ENCODE measurements around the gene TBRG4.

The TBRG4 gene

GRCh38 chr7:45092100-45092930, 19.2 kb downstream of the TBRG4 start:
- Mint-ChIP-seq H3K36me3 (ENCODE audit: insufficient read depth) (peaks cover 2% of the 10 kb centered on the region), H3K9me3 (peaks cover 5% of the 10 kb centered on the region), H3K27ac (ENCODE audit: low read depth) (no peak overlapping the region), H3K4me1 (no peaks in the 10 kb centered on the region), H3K4me3 (no peak overlapping the region), H3K27me3 (peaks cover 10% of the 10 kb centered on the region)
- no peak for ATAC-seq (replicated peaks; ENCODE audit: extremely low read depth, poor library complexity, severe bottlenecking)
- no peak for DNase-seq (ENCODE audit: low spot score in 2 of 2)

- peaks cover 10% of the 10 kb centered on the region for H3K27me3 Mint-ChIP-seq
- H3K4me1 Mint-ChIP-seq: no peaks in the 10 kb centered on the region
- peaks cover 2% of the 10 kb centered on the region for H3K36me3 Mint-ChIP-seq (ENCODE audit: insufficient read depth)
- DNase-seq (ENCODE audit: low spot score in 2 of 2) (peak; percentile 37 to 55), ATAC-seq (replicated peaks; ENCODE audit: extremely low read depth, poor library complexity, severe bottlenecking) (peak; percentile 57)
- H3K27ac Mint-ChIP-seq (ENCODE audit: low read depth): peak overlapping the region; percentile 79
- peak overlapping the region; percentile 74 for H3K4me3 Mint-ChIP-seq
- H3K9me3 Mint-ChIP-seq: peaks cover 5% of the 10 kb centered on the region
These were observed 22.1 kb downstream of the TBRG4 start for GRCh38 chr7:45089341-45089891.

DNA sequence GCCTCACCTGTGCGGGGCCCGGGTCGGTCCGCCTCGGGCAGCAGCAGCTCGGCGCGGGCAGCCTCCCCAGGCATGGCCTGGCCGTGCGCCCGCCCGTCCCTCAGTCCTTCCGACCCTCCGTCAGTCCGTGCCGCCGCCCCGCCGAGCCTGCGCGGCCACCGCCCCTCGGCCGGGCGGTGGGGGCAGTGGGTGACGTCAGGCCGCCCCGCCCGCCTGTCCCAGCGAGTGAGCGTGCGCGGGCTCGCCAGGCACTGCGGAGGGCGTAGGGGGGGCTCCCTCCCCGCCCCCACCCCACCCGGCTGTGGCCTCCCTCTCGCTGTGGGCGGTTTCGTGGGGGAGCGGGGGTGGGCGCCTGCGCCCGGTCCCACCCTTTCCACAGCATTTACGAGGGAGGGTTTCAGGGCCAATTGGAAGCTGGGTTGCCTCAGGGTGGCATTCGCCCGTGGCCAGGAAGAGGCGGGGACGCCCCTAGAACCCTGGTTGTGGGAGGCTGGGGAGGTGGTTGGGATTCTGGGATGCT, 22.6 kb downstream of the TBRG4 start, which contains the start of gene NACAD:
TSS of gene NACAD (minus strand) at position 149 of the 520 bp plus-strand sequence. CDS start at position 74, 75 bp downstream.
- no peak for DNase-seq (ENCODE audit: low spot score in 2 of 2)
- H3K27ac Mint-ChIP-seq (ENCODE audit: low read depth): peak within 1 kb of the TSS; percentile 79
- peak; percentile 35 for ATAC-seq (replicated peaks; ENCODE audit: extremely low read depth, poor library complexity, severe bottlenecking)
- peaks cover 10% of the 10 kb centered on the region for H3K27me3 Mint-ChIP-seq
- H3K9me3 Mint-ChIP-seq: peaks cover 4% of the 10 kb centered on the region
- peak within 1 kb of the TSS; percentile 74 for H3K4me3 Mint-ChIP-seq
- H3K4me1 Mint-ChIP-seq: no peaks in the 10 kb centered on the region
- H3K36me3 Mint-ChIP-seq (ENCODE audit: insufficient read depth): peaks cover 2% of the 10 kb centered on the region

- Mint-ChIP-seq H3K9me3 (no peaks in the 10 kb centered on the region), H3K27me3 (peaks cover 10% of the 10 kb centered on the region), H3K27ac (ENCODE audit: low read depth) (no peak overlapping the region), H3K4me1 (no peaks in the 10 kb centered on the region), H3K36me3 (ENCODE audit: insufficient read depth) (peaks cover 2% of the 10 kb centered on the region), H3K4me3 (peak overlapping the region; percentile 38)
- ATAC-seq (replicated peaks; ENCODE audit: extremely low read depth, poor library complexity, severe bottlenecking) (no peak), DNase-seq (ENCODE audit: low spot score in 2 of 2) (no peak)
These were observed 23.3 kb downstream of the TBRG4 start for GRCh38 chr7:45088146-45088701.

- H3K27ac Mint-ChIP-seq (ENCODE audit: low read depth): no peak overlapping the region
- H3K4me1 Mint-ChIP-seq: no peaks in the 10 kb centered on the region
- no peak for ATAC-seq (replicated peaks; ENCODE audit: extremely low read depth, poor library complexity, severe bottlenecking)
- H3K9me3 Mint-ChIP-seq: no peaks in the 10 kb centered on the region
- peaks cover 2% of the 10 kb centered on the region for H3K36me3 Mint-ChIP-seq (ENCODE audit: insufficient read depth)
- H3K27me3 Mint-ChIP-seq: peaks cover 10% of the 10 kb centered on the region
- DNase-seq (ENCODE audit: low spot score in 2 of 2): no peak
- H3K4me3 Mint-ChIP-seq: peak overlapping the region; percentile 38
These were observed 24.0 kb downstream of the TBRG4 start for GRCh38 chr7:45087301-45088145.

DNA sequence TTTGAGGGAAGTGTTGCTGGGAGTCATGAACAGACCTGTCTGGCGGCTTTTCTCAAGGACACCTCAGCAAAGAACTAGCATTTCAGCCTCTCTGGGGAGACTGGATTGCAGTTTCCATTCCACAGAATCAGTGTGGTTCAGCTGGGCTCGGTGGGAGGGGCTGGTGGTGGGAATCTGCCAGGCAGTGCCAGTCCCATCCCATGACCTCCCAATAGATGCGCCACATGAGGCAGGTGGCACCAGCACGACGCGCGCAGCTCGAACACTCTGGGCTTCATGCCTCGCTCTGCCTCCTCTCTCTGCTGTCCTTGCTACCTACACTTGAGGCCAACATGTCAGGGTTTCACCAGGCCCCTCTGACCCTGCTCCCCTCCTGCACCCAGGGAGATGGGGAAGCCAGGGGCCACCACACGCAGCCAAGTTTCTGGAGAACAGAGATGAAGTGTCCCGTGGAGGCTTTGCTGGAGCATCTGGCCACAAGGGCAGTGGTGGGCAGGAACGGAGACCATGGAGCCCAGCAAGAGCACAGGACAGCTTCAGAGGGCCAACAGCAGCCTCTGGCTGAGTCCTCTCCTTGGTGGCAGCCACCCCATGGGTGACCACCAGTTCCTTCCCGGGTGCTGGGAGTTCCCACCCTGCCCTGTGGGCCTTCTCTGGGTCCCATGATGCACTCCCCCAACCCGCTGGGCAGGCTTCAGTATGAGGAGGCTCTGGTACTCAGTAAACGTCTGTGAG, 25.0 kb downstream of the TBRG4 start:
- Mint-ChIP-seq H3K4me3 (no peak overlapping the region), H3K27me3 (peaks cover 10% of the 10 kb centered on the region), H3K36me3 (ENCODE audit: insufficient read depth) (peaks cover 2% of the 10 kb centered on the region), H3K9me3 (no peaks in the 10 kb centered on the region), H3K27ac (ENCODE audit: low read depth) (no peak overlapping the region), H3K4me1 (no peaks in the 10 kb centered on the region)
- ATAC-seq (replicated peaks; ENCODE audit: extremely low read depth, poor library complexity, severe bottlenecking): no peak
- no peak for DNase-seq (ENCODE audit: low spot score in 2 of 2)

- no peaks in the 10 kb centered on the region for H3K4me1 Mint-ChIP-seq
- H3K27ac Mint-ChIP-seq (ENCODE audit: low read depth): no peak overlapping the region
- ATAC-seq (replicated peaks; ENCODE audit: extremely low read depth, poor library complexity, severe bottlenecking) (no peak), DNase-seq (ENCODE audit: low spot score in 2 of 2) (no peak)
- no peaks in the 10 kb centered on the region for H3K9me3 Mint-ChIP-seq
- H3K27me3 Mint-ChIP-seq: peaks cover 10% of the 10 kb centered on the region
- H3K36me3 Mint-ChIP-seq (ENCODE audit: insufficient read depth): peaks cover 2% of the 10 kb centered on the region
- H3K4me3 Mint-ChIP-seq: no peak overlapping the region
These were observed 25.8 kb downstream of the TBRG4 start for GRCh38 chr7:45085619-45086200.

DNA sequence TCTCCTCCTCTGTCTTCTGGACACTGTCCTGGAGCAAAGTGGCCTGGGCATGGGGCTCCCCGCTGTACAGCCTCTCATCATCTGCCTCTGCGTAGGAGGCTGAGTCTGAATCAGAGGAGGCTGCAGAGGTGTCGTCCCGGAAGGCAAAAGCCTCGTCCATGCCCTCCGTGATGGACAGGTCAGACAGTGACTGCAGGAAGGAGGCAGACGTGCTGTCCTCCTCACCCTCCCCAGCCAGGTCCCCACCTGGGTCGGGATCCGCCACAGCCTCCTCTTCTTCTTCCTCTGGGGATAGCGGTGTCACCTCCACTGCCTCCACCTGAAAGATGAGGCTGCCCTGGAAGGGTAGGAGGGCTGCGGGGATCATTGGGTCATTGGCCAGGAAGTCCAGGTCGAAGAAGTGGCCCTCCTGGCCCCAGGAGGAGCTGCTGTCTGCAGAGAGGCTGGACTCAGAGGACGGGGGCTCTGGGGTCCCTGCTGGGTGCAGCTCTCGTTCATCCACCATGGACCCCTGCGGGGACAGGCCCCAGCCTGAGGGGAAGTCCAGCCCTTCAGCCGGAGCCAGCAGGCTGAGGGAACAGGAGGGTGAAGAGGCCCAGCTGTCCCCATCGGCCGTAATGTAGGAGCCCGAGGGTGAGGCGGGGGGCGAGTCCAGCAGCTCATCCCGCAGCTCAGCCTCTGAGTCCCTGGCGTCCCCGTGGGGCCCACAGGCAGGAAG, 26.4 kb downstream of the TBRG4 start:
- Mint-ChIP-seq H3K4me1 (no peaks in the 10 kb centered on the region), H3K27ac (ENCODE audit: low read depth) (no peak overlapping the region), H3K4me3 (no peak overlapping the region), H3K9me3 (no peaks in the 10 kb centered on the region), H3K36me3 (ENCODE audit: insufficient read depth) (peaks cover 2% of the 10 kb centered on the region), H3K27me3 (peaks cover 9% of the 10 kb centered on the region)
- no peak for ATAC-seq (replicated peaks; ENCODE audit: extremely low read depth, poor library complexity, severe bottlenecking)
- DNase-seq (ENCODE audit: low spot score in 2 of 2): no peak

DNA sequence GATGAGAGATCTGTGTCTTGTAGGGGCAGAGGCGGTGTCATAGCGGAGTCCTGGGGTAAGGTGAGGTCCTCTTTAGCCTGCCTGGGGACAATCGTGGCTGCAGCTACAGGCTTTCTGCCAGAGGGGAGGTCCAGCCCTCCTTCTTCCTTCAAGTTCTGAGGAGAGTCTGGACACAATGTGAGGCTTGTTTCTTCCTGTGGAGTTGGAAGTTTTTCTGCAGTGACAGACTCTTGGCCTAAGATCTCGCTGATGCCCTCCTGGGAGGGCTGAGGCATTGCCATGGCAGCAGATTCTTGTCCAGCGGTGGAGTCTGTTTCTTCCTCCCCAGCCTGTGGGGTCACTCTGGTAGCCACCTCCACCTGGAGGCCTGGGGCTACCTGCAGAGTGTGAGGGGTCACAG, 27.2 kb downstream of the TBRG4 start:
- Mint-ChIP-seq H3K27me3 (peaks cover 2% of the 10 kb centered on the region), H3K4me3 (no peak overlapping the region), H3K9me3 (no peaks in the 10 kb centered on the region), H3K4me1 (no peaks in the 10 kb centered on the region), H3K36me3 (ENCODE audit: insufficient read depth) (peaks cover 3% of the 10 kb centered on the region), H3K27ac (ENCODE audit: low read depth) (no peak overlapping the region)
- DNase-seq (ENCODE audit: low spot score in 2 of 2): no peak
- no peak for ATAC-seq (replicated peaks; ENCODE audit: extremely low read depth, poor library complexity, severe bottlenecking)

DNA sequence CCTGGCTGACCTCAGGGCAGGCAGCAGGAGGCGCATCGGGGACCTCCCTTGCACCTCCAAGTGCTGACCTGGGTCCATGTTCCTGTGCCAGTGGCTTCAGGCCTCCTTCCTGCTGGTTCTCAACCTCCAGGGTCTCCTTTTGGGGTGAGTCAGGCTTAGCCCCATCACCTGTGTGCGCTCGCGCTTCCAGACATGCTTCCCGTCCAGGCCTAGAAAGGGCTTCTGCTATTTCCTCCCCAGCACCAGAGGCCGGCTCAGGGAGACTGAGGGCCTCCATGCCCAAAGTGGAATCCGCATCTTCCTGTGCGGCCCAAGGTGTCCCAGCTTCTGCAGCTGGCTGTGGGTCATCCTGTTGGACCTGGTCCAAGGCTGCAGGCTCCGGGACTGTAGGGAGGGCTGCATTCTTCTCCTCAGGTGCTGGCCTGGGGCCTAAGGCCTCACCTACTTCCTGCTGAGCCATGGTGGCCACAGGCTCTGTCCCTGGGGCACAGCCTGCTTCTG, 28.6 kb downstream of the TBRG4 start:
- peak overlapping the region; percentile 76 for H3K27ac Mint-ChIP-seq (ENCODE audit: low read depth)
- no peak for ATAC-seq (replicated peaks; ENCODE audit: extremely low read depth, poor library complexity, severe bottlenecking)

More for the DNA sequence above, 28.6 kb downstream of the TBRG4 start:
- H3K9me3 Mint-ChIP-seq: no peaks in the 10 kb centered on the region
- H3K4me1 Mint-ChIP-seq: peaks cover 10% of the 10 kb centered on the region
- H3K4me3 Mint-ChIP-seq: no peak overlapping the region
- DNase-seq (ENCODE audit: low spot score in 2 of 2): no peak
- H3K27me3 Mint-ChIP-seq: no peaks in the 10 kb centered on the region
- peaks cover 7% of the 10 kb centered on the region for H3K36me3 Mint-ChIP-seq (ENCODE audit: insufficient read depth)

All from central memory CD8-positive, alpha-beta T cell (primary cell).